Measurements from ENCODE around the gene LDLRAP1.
"Not testable (repeated sequence)": the region's sequence is repeated elsewhere in the genome, so short reads cannot be mapped to it uniquely, and the experiment has no call there.

Gene LDLRAP1

GRCh38 chr1:25573591-25573930 is 30.2 kb downstream of the LDLRAP1 start:
- DNase-seq: no peak

DNA sequence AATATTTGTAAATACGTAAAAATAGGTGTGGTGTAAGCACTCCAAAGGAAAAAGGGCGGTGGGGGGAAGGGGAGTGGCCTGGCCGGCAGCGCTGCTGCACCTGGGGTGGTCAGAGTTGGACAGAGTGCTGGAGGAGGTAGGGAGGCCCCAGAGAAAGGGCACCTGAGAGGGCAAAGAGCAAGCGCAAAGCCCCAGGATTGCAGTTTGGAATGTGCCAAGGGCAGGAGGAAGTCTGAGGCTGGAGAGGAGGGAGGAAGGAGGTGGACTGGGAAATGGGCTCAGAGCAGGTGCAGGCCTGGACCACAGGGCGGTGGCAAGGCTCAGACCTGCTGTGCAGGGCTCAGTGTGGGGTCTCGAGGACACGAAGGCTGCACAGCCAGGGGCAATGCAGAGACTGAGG is 30.6 kb downstream of the LDLRAP1 start:
- no peak for DNase-seq

DNA sequence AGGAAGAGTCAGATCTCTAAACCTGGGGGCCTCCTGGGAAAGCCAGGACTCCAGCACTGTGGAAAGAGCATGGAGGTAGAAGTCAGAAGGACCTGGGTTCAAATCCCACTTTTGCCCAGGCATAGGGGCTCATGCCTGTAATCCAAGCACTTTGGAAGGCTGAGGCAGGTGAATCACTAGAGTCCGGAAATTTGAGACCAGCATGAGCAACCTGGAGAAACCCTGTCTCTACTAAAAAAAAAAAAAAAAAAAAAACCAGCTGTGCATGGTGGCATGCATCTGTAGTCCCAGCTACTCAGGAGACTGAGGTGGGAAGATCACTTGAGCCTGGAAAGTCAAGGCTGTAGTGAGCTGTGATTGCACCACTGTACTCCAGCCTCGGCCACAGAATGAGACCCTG is 31.8 kb downstream of the LDLRAP1 start:
- DNase-seq: no peak

- no peak for DNase-seq
Measured at GRCh38 chr1:25576459-25577133, 33.2 kb downstream of the LDLRAP1 start.

- no peak for DNase-seq
Measured at GRCh38 chr1:25577134-25577920, 33.9 kb downstream of the LDLRAP1 start.

DNA sequence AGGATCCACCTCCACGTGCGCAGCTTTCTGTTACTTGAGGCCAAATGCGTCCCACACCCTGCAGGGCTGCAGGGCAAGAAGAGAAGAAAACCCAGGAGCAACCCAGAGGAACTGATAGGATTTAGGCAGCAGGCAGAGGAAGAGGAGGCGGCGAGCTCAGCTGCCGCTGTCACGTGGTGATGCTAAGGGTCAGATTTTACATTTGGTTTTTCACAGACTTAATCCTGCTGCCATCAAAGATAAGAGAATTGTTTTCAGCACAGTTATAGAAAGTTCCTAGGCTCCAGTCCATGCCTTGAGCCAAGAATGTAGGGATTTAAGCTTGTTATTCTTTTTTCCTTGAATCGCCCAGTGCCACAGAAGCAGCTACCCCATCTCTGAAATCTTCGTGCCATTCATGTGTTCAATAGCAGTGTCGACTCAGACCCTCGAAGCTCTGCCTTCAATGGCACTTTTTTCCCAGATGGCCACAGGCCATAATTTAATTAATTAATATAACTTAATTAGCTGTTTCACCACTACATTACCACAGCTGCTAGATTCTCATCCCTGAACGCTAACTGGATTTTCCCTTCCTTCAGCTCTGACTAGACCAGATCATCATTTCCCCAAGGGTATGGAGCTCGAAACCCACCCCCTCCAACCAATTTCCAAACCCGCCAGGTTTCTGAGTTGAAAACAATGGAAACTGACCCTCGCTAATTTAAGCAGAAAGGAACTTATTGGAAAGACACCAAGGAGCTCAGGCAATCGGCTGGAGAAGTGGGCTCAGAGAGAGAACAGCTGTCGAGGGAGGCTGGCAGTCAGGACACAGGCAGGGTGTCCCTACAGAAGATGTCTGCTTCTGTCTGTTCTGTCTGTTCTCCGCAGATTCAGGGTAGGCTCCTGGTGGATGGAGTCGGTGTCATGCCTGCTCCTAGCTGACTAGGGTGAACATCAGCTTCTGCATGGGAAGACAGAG is 36.2 kb downstream of the LDLRAP1 start:
- DNase-seq: no peak

- no peak for DNase-seq
Measured at GRCh38 chr1:25580927-25581326, 37.5 kb downstream of the LDLRAP1 start.

DNA sequence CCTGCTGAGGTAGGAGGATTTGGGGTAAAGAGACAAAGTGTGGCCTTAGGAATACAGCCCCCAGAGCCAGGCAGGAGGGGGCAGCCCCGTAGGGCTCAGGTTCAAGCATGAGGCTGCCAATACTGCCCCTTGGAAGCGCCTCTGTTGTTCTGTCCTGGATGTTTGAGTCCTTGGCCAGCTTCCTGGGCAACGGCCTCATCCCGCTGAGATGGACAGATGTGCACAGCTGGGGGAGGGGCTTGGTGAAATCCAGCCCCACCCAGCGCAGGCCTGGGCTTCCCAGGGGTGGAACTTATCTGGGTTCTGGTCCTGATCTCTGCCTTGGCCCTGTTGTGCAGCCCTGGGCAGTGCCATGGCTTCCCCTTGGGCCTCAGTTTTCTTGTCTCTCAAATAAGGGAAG is 38.4 kb downstream of the LDLRAP1 start:
- DNase-seq: no peak

- no peak for DNase-seq
Measured at GRCh38 chr1:25583519-25584370, 40.3 kb downstream of the LDLRAP1 start.

GRCh38 chr1:25586181-25586588 is 42.8 kb downstream of the LDLRAP1 start:
- DNase-seq: no peak

DNA sequence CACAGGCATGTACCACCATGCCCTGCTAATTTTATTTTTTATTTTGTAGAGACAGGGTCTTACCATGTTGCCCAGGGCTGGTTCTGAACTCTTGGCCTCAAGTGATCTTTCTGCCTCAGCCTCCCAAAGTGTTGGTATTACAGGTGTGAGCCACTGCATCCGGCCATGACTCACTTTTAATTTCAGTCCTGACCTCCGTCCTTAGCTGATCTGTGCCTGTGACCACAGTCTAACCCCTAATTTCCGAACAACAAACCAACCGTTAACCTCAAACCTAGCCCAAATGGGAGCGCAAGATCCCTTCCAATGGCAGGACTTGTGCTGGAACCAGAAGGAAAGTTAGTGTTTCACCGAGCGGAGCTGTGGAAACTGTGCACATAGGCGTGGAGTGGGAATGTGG is 43.9 kb downstream of the LDLRAP1 start:
- DNase-seq: no peak

- not testable (repeated sequence) for DNase-seq
Measured at GRCh38 chr1:25588224-25588623, 44.8 kb downstream of the LDLRAP1 start.

- DNase-seq: not testable (repeated sequence)
Measured at GRCh38 chr1:25588786-25589185, 45.4 kb downstream of the LDLRAP1 start.

DNA sequence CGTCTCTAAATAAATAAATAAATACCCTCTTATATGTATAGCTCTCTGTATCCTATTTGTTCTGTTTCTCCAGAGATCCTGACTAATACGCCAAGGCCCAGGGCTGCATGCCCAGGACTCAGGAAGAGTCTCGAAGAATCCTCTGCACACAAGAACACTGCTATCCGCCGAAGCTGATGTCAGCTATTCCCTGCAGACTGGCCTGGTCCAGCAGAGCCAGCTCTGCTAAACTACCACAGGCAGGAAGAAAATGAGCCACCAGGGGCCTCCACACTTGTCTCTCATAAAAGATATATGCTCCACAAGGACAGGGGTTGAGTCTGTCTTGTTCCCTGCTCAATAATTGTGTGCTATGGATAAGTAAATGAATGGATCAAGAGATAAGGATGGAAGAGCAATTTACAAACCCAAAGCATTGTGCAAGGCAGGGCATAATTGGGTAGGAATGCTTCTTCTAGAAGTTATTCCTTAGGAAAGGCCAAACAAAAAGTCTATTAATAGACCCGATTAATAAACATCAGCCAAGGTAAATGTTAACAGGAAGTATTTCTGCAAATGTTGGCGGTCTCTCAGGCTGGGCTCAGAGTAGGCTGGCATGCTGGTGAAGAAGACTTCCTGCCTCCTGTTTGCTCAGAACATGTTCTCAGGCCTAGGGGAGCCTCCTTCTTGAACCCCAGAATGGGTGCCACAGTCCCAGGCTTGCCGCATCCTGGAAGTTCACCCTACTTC is 46.9 kb downstream of the LDLRAP1 start:
- DNase-seq: no peak

GRCh38 chr1:25593861-25594260 is 50.5 kb downstream of the LDLRAP1 start:
- DNase-seq: no peak

DNA sequence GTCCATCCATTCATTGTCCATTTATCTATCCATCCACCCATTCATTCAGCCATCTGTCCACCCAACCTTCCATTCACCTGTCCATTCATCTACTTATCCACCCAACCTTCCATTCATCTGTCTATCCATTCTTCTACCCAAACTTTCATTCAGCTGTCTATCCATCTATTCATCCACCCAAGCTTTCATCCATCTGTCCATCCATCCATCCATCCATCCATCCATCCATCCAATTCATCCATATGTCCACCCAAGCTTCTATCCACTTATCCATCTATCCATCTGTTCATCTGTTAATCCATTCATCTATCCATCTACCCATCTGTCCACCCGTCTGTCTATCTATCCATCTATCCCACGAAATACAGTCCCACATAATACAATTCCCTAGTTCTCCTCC is 51.6 kb downstream of the LDLRAP1 start:
- DNase-seq: no peak

DNA sequence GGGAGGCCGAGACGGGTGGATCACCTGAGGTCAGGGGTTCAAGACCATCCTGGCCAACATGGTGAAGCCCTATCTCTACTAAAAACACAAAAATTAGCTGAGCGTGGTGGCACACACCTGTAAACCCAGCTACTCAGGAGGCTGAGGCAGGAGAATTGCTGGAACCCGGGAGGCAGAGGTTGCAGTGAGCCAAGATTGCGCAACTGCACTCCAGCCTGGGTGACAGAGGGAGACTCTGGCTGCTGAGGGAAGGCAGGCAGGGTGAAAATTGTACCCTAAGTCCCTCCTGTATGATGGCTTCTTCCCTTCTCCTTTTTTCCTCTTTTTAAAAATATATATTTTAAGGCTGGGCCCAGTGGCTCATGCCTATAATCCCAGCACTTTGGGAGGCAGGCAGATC is 53.2 kb downstream of the LDLRAP1 start:
- DNase-seq: not testable (repeated sequence)

DNA sequence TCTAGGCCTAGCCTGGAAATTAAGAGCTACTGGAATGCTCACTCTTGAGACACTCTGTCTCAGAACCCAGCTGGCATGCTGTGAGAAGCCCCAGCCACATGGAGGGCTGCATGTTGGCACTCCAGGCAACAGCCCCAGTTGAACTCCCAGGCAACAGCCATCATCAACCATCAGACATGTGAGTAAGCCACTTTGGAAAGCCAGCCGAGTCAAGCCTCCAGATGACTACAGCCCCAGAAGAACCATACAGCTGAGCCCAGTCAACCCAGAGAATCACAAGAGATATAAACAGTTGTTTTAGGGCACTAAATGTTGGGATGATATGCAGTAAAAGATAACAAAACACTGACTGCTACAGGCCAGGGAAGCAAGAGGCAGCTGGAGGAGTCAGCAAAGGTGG is 55.5 kb downstream of the LDLRAP1 start:
- no peak for DNase-seq

- no peak for DNase-seq
Measured at GRCh38 chr1:25599969-25600610, 56.7 kb downstream of the LDLRAP1 start.

All from amygdala (tissue), 56 donors.